GM19193 (cell line): ENCODE results near the gene PTP4A1.

Source experiments
- POLR2A ChIP-seq: IDR thresholded peaks from 4 replicates; pipeline ENCODE4 v1.6.1; 2011; ENCODE audit not compliant: insufficient read depth, insufficient read length; ENCODE audit errors: extremely low read depth

PTP4A1 gene

GRCh38 chr6:63573076-63573898 lies 1.0 kb downstream of the PTP4A1 start:
- TF ChIP-seq POLR2A: peak; percentile 89

GRCh38 chr6:63573899-63574553 lies 1.7 kb downstream of the PTP4A1 start:
- no peak for TF ChIP-seq POLR2A

GRCh38 chr6:63574554-63574900 lies 2.2 kb downstream of the PTP4A1 start:
- TF ChIP-seq POLR2A: no peak

GRCh38 chr6:63576147-63576772 lies 4.0 kb downstream of the PTP4A1 start:
- no peak for TF ChIP-seq POLR2A

- no peak for TF ChIP-seq POLR2A
Observed at GRCh38 chr6:63576985-63577712, 4.9 kb downstream of the PTP4A1 start.

GRCh38 chr6:63578757-63579156 lies 6.5 kb downstream of the PTP4A1 start:
- TF ChIP-seq POLR2A: no peak

GRCh38 chr6:63579937-63580703 lies 7.8 kb downstream of the PTP4A1 start:
- no peak for TF ChIP-seq POLR2A

- no peak for TF ChIP-seq POLR2A
Observed at GRCh38 chr6:63580704-63580961, 8.4 kb downstream of the PTP4A1 start.

- no peak for TF ChIP-seq POLR2A
Observed at GRCh38 chr6:63581355-63582013, 9.2 kb downstream of the PTP4A1 start.

- peak; percentile 20 for TF ChIP-seq POLR2A
Observed at GRCh38 chr6:63582579-63583231, 10.4 kb downstream of the PTP4A1 start.

- TF ChIP-seq POLR2A: no peak
Observed at GRCh38 chr6:63584125-63584514, 11.8 kb downstream of the PTP4A1 start.

GRCh38 chr6:63584566-63584965 lies 12.3 kb downstream of the PTP4A1 start:
- TF ChIP-seq POLR2A: peak; percentile 23

GRCh38 chr6:63589952-63590411 lies 17.7 kb downstream of the PTP4A1 start:
- TF ChIP-seq POLR2A: no peak

- no peak for TF ChIP-seq POLR2A
Observed at GRCh38 chr6:63592886-63593285, 20.6 kb downstream of the PTP4A1 start.
